ENCODE data around the gene LRRC49. TPM values are rescaled to one million over a fixed set of nuclear protein-coding genes. Genes with fewer than 3 reads are reported as not detected.

The LRRC49 gene
- total and polyA plus RNA-seq, 2 donors (not counting 3 experiments of a cell fraction or from before 2014, with no cell fraction given) = 3.0 to 6.6 TPM

DNA sequence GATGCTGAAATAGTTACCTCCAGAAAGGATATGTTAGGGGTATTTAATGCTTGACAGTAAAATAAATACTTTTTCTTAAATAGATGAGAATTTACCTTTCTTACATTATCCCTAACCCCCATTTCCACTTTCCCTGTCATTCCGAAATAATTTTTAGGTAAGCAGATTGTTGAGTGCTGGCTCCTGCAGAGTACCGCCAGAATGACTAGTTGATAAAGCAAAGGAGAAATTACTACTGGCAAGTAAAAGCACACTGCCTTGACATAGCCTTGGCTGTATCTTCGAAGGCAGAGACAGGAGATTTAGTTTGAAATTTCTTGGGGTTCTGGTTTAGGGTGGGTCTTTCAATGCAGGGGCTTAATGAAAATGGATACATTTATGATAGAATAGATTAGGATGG, 40.8 kb downstream of the LRRC49 start:
- DNase-seq (ENCODE audit: low read depth, low spot score) = no peak
- no peak for FAIRE-seq
- ChIA-PET POLR2A (no interaction called here), CTCF (no interaction called here)
- Histone ChIP-seq H3K27me3 (ENCODE audit: control insufficient read depth in 2 of 2, insufficient read depth in 2 of 2, low read length in 2 of 2) (no peaks in the 10 kb centered on the region), H3K27ac (ENCODE audit: insufficient read depth, low read depth, low read length) (no peak overlapping the region), H3K79me2 (ENCODE audit: control insufficient read depth, insufficient read depth, low read length) (no peaks in the 10 kb centered on the region), H4K20me1 (replicated peaks; ENCODE audit: control insufficient read depth, extremely low read depth, insufficient read depth, low read length) (no peaks in the 10 kb centered on the region), H3K9me3 (replicated peaks; ENCODE audit: control insufficient read depth, insufficient read depth, low read length) (no peaks in the 10 kb centered on the region), H3K9me1 (replicated peaks; ENCODE audit: control insufficient read depth, extremely low read depth, insufficient read depth, low read length) (no peaks in the 10 kb centered on the region), H3K9ac (replicated peaks; ENCODE audit: extremely low read depth, insufficient read depth, low read length) (no peak overlapping the region), H3K4me3 (replicated peaks in 1 of 3; ENCODE audit: insufficient read depth in 1 of 3, low read depth in 1 of 3, low read length in 3 of 3) (no peak overlapping the region), H3K4me1 (ENCODE audit: control insufficient read depth, extremely low read depth, insufficient read depth, low read length) (no peaks in the 10 kb centered on the region), H3K4me2 (ENCODE audit: insufficient read depth, low read length) (no peak overlapping the region), H2AFZ (ENCODE audit: low read depth, low read length) (no peak overlapping the region), H3K36me3 (ENCODE audit: control insufficient read depth in 2 of 2, extremely low read depth in 1 of 2, insufficient read depth in 2 of 2, low read length in 2 of 2) (no peaks in the 10 kb centered on the region)
- intact Hi-C loops (cut with micrococcal nuclease) = no loop called here
- TF ChIP-seq POLR2A (IDR thresholded peaks at IDR 0.05; ENCODE audit: low read depth, low read length) = no peak
- TF ChIP-seq POLR2AphosphoS5 (IDR thresholded peaks at IDR 0.05; ENCODE audit: insufficient read depth, low read depth, low read length) = no peak
- no peak for TF ChIP-seq GATA2 (IDR thresholded peaks at IDR 0.05; ENCODE audit: insufficient read depth, insufficient read length, low read depth, low read length)
- TF ChIP-seq MYC (IDR thresholded peaks at IDR 0.05; ENCODE audit: low read depth, low read length) = no peak
- TF ChIP-seq EZH2 (IDR thresholded peaks at IDR 0.05; ENCODE audit: borderline replicate concordance, low read depth, low read length, severe bottlenecking) = no peak
- TF ChIP-seq, protein P1, sequence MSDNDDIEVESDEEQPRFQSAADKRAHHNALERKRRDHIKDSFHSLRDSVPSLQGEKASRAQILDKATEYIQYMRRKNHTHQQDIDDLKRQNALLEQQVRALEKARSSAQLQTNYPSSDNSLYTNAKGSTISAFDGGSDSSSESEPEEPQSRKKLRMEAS (IDR thresholded peaks at IDR 0.05; ENCODE audit: insufficient read depth, insufficient read length) = no peak
- TF ChIP-seq FOS (IDR thresholded peaks at IDR 0.05; ENCODE audit: borderline replicate concordance, insufficient read depth, low read length) = no peak
- TF ChIP-seq, protein P2, sequence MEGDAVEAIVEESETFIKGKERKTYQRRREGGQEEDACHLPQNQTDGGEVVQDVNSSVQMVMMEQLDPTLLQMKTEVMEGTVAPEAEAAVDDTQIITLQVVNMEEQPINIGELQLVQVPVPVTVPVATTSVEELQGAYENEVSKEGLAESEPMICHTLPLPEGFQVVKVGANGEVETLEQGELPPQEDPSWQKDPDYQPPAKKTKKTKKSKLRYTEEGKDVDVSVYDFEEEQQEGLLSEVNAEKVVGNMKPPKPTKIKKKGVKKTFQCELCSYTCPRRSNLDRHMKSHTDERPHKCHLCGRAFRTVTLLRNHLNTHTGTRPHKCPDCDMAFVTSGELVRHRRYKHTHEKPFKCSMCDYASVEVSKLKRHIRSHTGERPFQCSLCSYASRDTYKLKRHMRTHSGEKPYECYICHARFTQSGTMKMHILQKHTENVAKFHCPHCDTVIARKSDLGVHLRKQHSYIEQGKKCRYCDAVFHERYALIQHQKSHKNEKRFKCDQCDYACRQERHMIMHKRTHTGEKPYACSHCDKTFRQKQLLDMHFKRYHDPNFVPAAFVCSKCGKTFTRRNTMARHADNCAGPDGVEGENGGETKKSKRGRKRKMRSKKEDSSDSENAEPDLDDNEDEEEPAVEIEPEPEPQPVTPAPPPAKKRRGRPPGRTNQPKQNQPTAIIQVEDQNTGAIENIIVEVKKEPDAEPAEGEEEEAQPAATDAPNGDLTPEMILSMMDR (IDR thresholded peaks at IDR 0.05; ENCODE audit: extremely low read depth in 1 of 2, insufficient read depth in 1 of 2, low read depth in 1 of 2, low read length in 2 of 2) = no peak
- TF ChIP-seq JUN (IDR thresholded peaks at IDR 0.05; ENCODE audit: borderline replicate concordance, insufficient read depth, insufficient read length, low read depth) = no peak
- dilution Hi-C loops (cut with MboI; ENCODE audit: extremely low pct_ligation_motif_present, low sequenced_read_pairs) = no loop called here
- BruUV-seq (replicated peaks) = no TSS peak
